OCI-LY7 (cell line): ENCODE results near the gene GLRX5. TPM values are rescaled to one million over a fixed set of nuclear protein-coding genes. Genes with fewer than 3 reads are reported as not detected.

Experiments
- BruUV-seq: library from RNA; stranded (reverse); fragments of 400-500 nt; replicated peaks from 2 replicates; lab custom pipeline; 2021; lab: Mats Ljungman, UMichigan
- CTCF ChIA-PET: fragments of 300-600 bp; sonication (Branson Sonifier 250); formaldehyde crosslinking; loops from one replicate; lab custom pipeline; 2022; ENCODE audit warnings: antibody characterized with exemption; ENCODE audit not compliant: unreplicated experiment; lab: Charles Lee
- POLR2A ChIA-PET: fragments of 300-600 bp; sonication (Branson Sonifier 250); formaldehyde crosslinking; loops from one replicate; lab custom pipeline; 2022; ENCODE audit warnings: antibody characterized with exemption; lab: Charles Lee
- DNase-seq: peaks from one replicate; pipeline ENCODE4 v3.0.0-alpha.2; 2015; ENCODE audit warnings: low spot score
- H2AFZ ChIP-seq: fragments of 200-600 bp; sonication (generic), shearing (Covaris generic); 2 replicates; pipeline ENCODE4 v1.6.1; 2014; ENCODE audit warnings: mild to moderate bottlenecking, antibody characterized with exemption, low read length, moderate library complexity
- H3K27ac ChIP-seq: fragments of 200-600 bp; sonication (generic); 2 replicates; pipeline ENCODE4 v1.5.1; 2014; ENCODE audit warnings: mixed run types, low read depth, mild to moderate bottlenecking, moderate library complexity, low read length, inconsistent platforms; ENCODE audit not compliant: poor library complexity, severe bottlenecking
- H3K36me3 ChIP-seq: fragments of 200-600 bp; sonication (generic); 2 replicates; pipeline ENCODE4 v1.6.1; 2014; ENCODE audit warnings: mild to moderate bottlenecking, antibody characterized with exemption, low read length, moderate library complexity, mixed read lengths; ENCODE audit not compliant: insufficient read depth
- H3K4me1 ChIP-seq: fragments of 200-600 bp; sonication (generic); 2 replicates; pipeline ENCODE4 v1.5.1; 2014; ENCODE audit warnings: mild to moderate bottlenecking, low read length; ENCODE audit not compliant: insufficient read depth, poor library complexity, severe bottlenecking
- H3K4me2 ChIP-seq: fragments of 200-600 bp; sonication (generic); 2 replicates; pipeline ENCODE4 v1.6.1; 2014; ENCODE audit warnings: mild to moderate bottlenecking, low read length
- H3K4me3 ChIP-seq: fragments of 200-600 bp; sonication (generic); 2 replicates; pipeline ENCODE4 v1.5.1; 2014; ENCODE audit warnings: mild to moderate bottlenecking, low read depth, low read length; ENCODE audit not compliant: poor library complexity, severe bottlenecking
- H3K79me2 ChIP-seq: fragments of 200-600 bp; sonication (generic); 2 replicates; pipeline ENCODE4 v1.6.1; 2016; ENCODE audit warnings: low read depth, mild to moderate bottlenecking, low read length, moderate library complexity, mixed read lengths; ENCODE audit not compliant: insufficient read depth
- H3K9me2 ChIP-seq: fragments of 200-600 bp; sonication (generic); 2 replicates; pipeline ENCODE4 v1.6.1; 2016; ENCODE audit warnings: mild to moderate bottlenecking, low read length, mixed read lengths; ENCODE audit not compliant: insufficient read depth
- H3K9me3 ChIP-seq: fragments of 200-600 bp; sonication (generic); 2 replicates; pipeline ENCODE4 v1.6.1; 2014; ENCODE audit warnings: mild to moderate bottlenecking, mixed run types, low read length, mixed read lengths
- H4K20me1 ChIP-seq: fragments of 200-600 bp; sonication (generic); 2 replicates; pipeline ENCODE4 v1.6.1; 2014; ENCODE audit warnings: mild to moderate bottlenecking, antibody characterized with exemption, low read length, moderate library complexity, mixed read lengths; ENCODE audit not compliant: insufficient read depth
- EZH2phosphoT487 ChIP-seq: fragments of 200-600 bp; sonication (generic); IDR thresholded peaks from 2 replicates; pipeline ENCODE4 v1.6.1; 2018; ENCODE audit warnings: low read depth, borderline replicate concordance, mild to moderate bottlenecking, mixed run types, antibody characterized with exemption, low read length, moderate library complexity, mixed read lengths
- intact Hi-C: fragments of 100-400 bp; cut with micrococcal nuclease; formaldehyde crosslinking; loops from one replicate; pipeline ENCODE4 v1.10.0; 2022; ENCODE audit not compliant: unreplicated experiment
- total RNA-seq, 2 experiments: library from RNA; depleted of rRNA in 1 of 2; stranded (reverse); fragments of >200 nt in 1 of 2; shearing (Covaris generic) in 1 of 2; gene quantifications; 2 replicates each; pipeline ENCODE4 v1.2.3, GENCODE V29; 2014 to 2022
- TF ChIP-seq, protein P1 (sequence below): fragments of 200-600 bp; sonication (generic); conservative IDR thresholded peaks from 2 replicates; pipeline ENCODE4 v1.5.1; 2014; ENCODE audit warnings: mild to moderate bottlenecking, antibody characterized with exemption, low read length, moderate library complexity, mixed read lengths

The GLRX5 gene
- total RNA-seq, 2 experiments from 2014 or later: 68.2 to 78.4 TPM

DNA sequence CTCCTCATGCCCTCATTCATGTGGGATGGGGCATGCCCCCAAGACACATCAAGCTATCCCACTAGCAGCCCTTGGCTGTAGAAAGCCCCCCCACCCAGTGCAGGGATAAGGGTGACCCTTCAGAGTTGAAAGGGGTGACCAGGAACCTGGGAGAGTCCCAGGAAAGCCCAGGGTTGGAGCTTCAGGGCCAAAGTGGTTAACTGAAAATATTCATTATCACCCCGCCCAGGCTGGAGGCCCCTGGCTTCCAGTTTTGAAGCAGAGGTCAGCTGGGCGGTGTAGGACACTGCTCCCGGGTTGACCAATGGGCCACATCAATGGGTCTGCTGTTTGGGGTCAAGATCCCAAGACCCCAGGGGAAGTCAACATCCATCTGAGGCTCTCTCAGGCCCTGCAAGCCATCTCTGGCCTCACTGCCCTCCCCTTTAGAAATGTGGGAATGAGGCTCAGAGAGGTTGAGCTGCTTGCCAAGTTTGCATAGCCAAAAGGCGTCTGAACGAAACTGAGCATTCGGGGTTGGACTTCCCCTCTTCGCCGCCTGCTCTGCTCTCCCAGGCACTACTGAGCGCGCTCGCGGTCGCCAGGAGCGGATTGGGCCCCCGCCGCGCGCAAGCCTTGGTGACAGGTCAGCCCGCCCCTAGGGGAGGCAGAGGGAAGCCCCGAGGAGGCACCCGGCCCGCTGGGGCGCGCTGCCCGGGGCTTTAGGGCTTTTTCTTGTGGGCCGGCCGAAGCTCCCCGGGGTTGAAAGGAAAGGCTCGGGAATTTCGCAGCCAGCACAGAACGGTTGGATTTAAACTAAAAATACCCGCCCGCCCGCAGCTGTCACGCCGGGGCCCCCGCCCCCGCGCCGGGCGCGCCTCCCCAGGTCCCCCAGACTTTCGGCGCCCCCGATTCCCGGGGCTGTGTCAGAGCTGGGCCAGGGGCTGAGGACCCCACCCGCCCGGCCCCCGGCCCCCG, 19.0 kb upstream of the GLRX5 start:
- H3K4me1 ChIP-seq: peaks cover 57% of the 10 kb centered on the region
- H2AFZ ChIP-seq: peak overlapping the region; percentile 67; the same call in 1 of the 2 replicates
- H3K9me3 ChIP-seq: no peaks in the 10 kb centered on the region
- H3K27ac ChIP-seq: no peak overlapping the region
- no peaks in the 10 kb centered on the region for H4K20me1 ChIP-seq
- BruUV-seq: no TSS peak
- intact Hi-C loops: loop anchor here (1.0 to 2.0 kb wide), 2 partner anchors 18 to 53 kb away; no protein-coding TSS in a partner anchor
- H3K79me2 ChIP-seq: no peaks in the 10 kb centered on the region
- ChIA-PET CTCF (interaction anchor here (0.6 to 1.3 kb wide), 3 partner anchors 70 to 73 kb away, joined by 3 to 6 read pairs (median 4); no protein-coding TSS in a partner anchor), POLR2A (interaction anchor here (0.5 to 4.3 kb wide), 9 partner anchors 12 to 78 kb away, joined by 3 to 30 read pairs (median 4); no protein-coding TSS in a partner anchor)
- H3K4me2 ChIP-seq: peak overlapping the region; percentile 62
- no peaks in the 10 kb centered on the region for H3K36me3 ChIP-seq
- peak overlapping the region; percentile 64 for H3K4me3 ChIP-seq
- H3K9me2 ChIP-seq: no peaks in the 10 kb centered on the region
- DNase-seq: peak; percentile 88
- no peak for TF ChIP-seq EZH2phosphoT487
- TF ChIP-seq, protein P1, sequence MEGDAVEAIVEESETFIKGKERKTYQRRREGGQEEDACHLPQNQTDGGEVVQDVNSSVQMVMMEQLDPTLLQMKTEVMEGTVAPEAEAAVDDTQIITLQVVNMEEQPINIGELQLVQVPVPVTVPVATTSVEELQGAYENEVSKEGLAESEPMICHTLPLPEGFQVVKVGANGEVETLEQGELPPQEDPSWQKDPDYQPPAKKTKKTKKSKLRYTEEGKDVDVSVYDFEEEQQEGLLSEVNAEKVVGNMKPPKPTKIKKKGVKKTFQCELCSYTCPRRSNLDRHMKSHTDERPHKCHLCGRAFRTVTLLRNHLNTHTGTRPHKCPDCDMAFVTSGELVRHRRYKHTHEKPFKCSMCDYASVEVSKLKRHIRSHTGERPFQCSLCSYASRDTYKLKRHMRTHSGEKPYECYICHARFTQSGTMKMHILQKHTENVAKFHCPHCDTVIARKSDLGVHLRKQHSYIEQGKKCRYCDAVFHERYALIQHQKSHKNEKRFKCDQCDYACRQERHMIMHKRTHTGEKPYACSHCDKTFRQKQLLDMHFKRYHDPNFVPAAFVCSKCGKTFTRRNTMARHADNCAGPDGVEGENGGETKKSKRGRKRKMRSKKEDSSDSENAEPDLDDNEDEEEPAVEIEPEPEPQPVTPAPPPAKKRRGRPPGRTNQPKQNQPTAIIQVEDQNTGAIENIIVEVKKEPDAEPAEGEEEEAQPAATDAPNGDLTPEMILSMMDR: peak; percentile 71

DNA sequence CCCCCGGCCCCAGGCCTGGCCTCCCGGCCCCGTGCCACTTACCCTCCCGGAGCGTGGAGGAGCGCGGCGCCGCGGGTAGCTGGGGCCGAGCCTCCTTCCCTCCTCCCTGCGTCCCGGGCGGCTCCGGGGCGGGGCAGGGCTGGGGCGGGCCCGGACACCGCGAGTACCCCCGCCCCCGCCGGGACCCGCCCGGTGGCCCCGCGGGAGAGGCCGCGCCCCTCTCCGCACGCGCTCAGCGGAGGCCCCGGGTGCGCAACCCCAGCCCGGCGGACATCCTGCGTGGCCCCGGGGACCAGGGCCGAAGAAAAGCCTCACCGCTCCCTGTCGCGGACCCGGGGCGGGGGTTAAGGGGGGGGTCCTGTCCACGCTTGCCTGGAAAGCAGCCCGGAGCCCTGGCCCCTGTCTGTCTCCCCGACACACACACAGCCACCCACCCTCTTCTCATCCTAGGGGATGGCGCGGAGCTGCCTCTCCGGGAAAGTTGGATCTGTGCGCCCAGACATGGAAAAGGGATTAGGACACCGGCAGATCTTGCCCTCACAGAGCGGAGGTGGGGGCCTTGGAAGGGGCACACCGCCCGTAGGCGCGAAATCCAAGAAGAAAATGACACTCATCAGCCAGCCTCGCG, 18.2 kb upstream of the GLRX5 start, which contains the start of gene SYNE3:
TSS of gene SYNE3 (minus strand) at position 97 of the 628 bp plus-strand sequence. CDS start 40,829 bp downstream, outside the sequence.
- no peaks in the 10 kb centered on the region for H3K36me3 ChIP-seq
- no peak for DNase-seq
- ChIA-PET POLR2A (interaction anchor here (0.5 to 4.3 kb wide), 7 partner anchors 12 to 78 kb away, joined by 3 to 30 read pairs (median 4); no protein-coding TSS in a partner anchor), CTCF (interaction anchor here (0.5 to 1.3 kb wide), 2 partner anchors 74 to 290 kb away, joined by 3 to 4 read pairs; no protein-coding TSS in a partner anchor)
- intact Hi-C loops: loop anchor here (1.0 to 2.0 kb wide), 2 partner anchors 18 to 54 kb away; no protein-coding TSS in a partner anchor
- peak within 1 kb of the TSS; percentile 67; the same call in 1 of the 2 replicates for H2AFZ ChIP-seq
- H3K4me3 ChIP-seq: peak within 1 kb of the TSS; percentile 64
- TF ChIP-seq, protein P1: no peak
- TF ChIP-seq EZH2phosphoT487: no peak
- peaks cover 57% of the 10 kb centered on the region for H3K4me1 ChIP-seq
- H3K79me2 ChIP-seq: no peaks in the 10 kb centered on the region
- no peaks in the 10 kb centered on the region for H3K9me2 ChIP-seq
- no TSS peak for BruUV-seq
- peak within 1 kb of the TSS; percentile 62 for H3K4me2 ChIP-seq
- H3K9me3 ChIP-seq: no peaks in the 10 kb centered on the region
- H4K20me1 ChIP-seq: no peaks in the 10 kb centered on the region
- H3K27ac ChIP-seq: no peak within 1 kb of the TSS
